Astrocyte (in vitro differentiated cells and primary cell): ENCODE results near the gene ZC3H15.

Experiments used
- EZH2 ChIP-seq: IDR thresholded peaks from 2 replicates; pipeline ENCODE4 v1.6.1; 2012; ENCODE audit warnings: mild to moderate bottlenecking, low read length, inconsistent platforms; ENCODE audit not compliant: insufficient read depth
- TF ChIP-seq, protein P1 (sequence below): IDR thresholded peaks from 2 replicates; pipeline ENCODE4 v1.5.1; 2011; ENCODE audit warnings: low read depth, mild to moderate bottlenecking, inconsistent platforms, low read length, moderate library complexity; ENCODE audit not compliant: insufficient read depth

DNA sequence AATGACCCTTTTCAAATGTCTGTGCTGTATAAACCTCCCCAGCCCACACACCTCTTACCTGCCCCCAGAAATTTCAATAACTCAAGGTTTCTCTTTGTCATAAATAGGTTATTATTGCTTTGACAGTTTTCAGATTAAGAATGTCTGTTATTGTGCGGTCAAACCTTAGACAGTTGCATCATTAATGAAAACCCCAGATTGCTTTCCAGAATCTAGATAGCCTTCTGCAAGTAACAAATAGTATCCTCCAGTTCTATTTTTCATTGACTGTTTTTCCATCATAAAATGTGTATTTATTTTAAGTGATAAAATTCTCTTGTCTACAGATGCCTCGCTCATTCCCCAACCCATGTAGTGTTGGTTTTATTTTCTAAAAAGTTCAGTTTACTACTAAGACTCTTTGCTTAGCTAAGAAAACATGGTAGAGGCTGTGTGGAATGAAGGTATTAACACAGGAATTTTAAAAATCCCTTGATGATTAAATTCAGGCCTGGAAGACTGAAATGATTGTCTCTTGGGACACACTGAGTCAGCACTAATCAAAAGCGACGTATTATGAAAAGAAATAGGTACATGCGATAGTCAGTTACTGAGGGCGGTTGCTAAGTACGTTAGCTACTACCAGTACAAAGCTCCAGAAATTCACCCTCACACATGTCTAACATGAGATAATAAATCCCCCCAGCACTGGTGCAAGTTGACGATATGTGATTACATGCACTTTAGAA, 65.4 kb downstream of the ZC3H15 start:
- TF ChIP-seq, protein P1, sequence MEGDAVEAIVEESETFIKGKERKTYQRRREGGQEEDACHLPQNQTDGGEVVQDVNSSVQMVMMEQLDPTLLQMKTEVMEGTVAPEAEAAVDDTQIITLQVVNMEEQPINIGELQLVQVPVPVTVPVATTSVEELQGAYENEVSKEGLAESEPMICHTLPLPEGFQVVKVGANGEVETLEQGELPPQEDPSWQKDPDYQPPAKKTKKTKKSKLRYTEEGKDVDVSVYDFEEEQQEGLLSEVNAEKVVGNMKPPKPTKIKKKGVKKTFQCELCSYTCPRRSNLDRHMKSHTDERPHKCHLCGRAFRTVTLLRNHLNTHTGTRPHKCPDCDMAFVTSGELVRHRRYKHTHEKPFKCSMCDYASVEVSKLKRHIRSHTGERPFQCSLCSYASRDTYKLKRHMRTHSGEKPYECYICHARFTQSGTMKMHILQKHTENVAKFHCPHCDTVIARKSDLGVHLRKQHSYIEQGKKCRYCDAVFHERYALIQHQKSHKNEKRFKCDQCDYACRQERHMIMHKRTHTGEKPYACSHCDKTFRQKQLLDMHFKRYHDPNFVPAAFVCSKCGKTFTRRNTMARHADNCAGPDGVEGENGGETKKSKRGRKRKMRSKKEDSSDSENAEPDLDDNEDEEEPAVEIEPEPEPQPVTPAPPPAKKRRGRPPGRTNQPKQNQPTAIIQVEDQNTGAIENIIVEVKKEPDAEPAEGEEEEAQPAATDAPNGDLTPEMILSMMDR, result no peak
- TF ChIP-seq EZH2, result no peak
